Dermis microvascular lymphatic vessel endothelial cell (primary cell): Measurements from ENCODE around the gene PGP. TPM values are rescaled to one million over a fixed set of nuclear protein-coding genes. Genes with fewer than 3 reads are reported as not detected.
"Not testable (repeated sequence)": the region's sequence is repeated elsewhere in the genome, so short reads cannot be mapped to it uniquely, and the experiment has no call there.

ENCODE experiments used
- DNase-seq, 2 donors: peaks; one replicate each; pipeline versions ENCODE4 v3.0.0 to v3.0.0-alpha.2; 2010; ENCODE audit warnings: low read depth in 2 of 2
- total RNA-seq: library from RNA; depleted of rRNA; stranded (reverse); fragments of >200 nt; gene quantifications from 2 replicates; pipeline ENCODE4 v1.2.1, GENCODE V29; 2014

PGP gene
- total RNA-seq: 11.8 and 12.5 TPM in 2 replicates

DNA sequence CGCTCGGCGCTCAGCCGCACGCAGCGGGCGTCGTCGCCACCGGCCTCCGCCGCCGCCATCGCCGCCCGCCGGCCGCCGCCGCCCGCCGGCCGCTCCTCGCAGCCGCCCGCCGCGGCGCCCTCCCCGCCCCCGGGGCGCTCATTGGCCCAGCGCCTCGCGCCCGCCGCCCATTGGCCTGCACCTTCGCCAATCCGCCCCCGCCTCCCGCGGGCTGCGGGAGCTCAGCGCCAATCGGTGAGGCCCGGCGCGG, at the start of gene PGP:
Gene PGP (minus strand): TSS at position 122 of the 250 bp plus-strand sequence. CDS start 63 bp downstream, at position 59.
- no peak for DNase-seq

DNA sequence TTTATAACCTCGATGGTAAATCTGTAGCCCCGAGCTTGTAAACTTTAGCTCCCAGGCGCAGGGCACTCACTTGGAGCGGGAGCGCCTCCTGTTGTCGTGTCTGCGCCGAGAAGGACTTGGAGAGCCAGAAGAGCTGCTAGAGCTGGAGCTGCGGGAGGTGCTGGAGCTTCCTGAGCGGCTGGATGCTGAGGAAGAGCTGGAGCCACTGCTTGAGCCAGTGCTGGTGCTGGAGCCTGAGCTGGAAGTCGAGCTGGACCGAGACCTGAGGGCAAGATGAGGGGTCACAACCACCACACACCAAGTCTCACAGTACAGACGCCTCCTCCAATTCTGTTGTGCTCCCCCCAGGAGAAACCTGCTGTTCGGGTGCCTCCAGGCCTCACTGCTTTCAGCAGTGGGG, 48.4 kb upstream of the PGP start:
- DNase-seq: not testable (repeated sequence)

- no peak for DNase-seq
Measured at GRCh38 chr16:2260250-2260649, 45.6 kb upstream of the PGP start.

- not testable (repeated sequence) for DNase-seq
Measured at GRCh38 chr16:2258530-2258929, 43.9 kb upstream of the PGP start.

DNA sequence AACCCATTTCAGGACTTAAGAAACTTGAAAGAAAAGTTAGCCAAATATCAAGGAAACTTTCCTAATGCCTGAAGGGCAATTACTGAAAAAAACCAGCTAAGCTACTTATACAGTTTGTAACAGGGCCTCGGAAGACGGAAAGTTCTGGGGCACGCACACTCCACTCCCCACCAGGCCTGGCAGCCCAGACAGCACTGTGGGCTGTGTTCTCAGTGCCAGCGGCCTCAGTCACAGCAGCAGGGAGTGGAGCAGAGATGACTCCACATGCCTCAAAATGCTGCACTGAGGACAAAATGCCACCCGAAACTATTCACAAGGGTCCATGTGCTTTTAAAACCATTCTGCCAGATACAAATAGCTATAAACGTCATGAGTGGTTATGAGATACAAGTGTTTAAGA, 43.1 kb upstream of the PGP start:
- DNase-seq: no peak

GRCh38 chr16:2256531-2257140, 42.0 kb upstream of the PGP start:
- DNase-seq: no peak

- DNase-seq: no peak
Measured at GRCh38 chr16:2253293-2253692, 38.7 kb upstream of the PGP start.

GRCh38 chr16:2252806-2253148, 38.1 kb upstream of the PGP start:
- DNase-seq: no peak

DNA sequence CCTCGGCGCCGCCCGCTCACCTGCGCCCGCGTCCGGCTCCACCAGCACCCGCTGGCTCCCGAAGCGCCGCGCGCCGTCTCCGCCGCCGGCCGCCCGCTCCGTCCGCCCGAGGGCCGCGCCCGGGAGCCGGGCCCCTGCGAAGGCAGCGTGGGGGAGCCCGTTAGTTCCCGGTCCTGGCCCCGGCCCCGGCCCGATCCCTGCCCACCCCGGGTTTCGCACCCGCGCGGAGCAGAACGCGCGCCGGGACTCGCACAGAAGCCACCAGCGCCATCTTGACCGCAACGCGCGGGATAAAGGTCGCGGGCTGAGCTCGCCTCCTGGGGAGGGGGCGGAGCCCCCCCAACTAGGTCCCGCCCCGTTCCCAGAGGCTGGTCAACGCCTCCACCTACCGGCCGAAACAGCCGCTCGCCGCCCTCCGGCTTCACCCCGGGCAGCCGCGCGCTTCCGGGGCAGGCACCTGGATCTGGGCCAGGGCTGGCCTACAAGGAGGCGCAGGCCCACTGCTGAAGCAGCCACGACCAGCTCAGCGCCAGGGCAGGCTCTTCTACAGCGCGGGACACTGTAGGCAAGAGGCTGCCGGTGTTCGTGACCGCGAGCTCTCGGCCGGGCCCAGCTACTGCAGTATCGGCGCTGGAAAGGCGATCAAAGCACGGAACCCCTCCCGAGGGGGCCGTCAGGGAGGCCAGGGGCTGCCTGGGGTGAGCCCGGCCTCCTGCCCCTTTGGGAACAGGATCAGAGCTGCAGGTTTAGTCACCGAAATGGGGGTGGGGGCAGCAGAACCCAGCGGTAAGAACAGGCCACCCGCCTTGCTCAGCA, 36.9 kb upstream of the PGP start, which contains the start of gene ECI1:
Gene ECI1 (minus strand): TSS at position 292 of the 816 bp plus-strand sequence. CDS start 21 bp downstream, at position 271.
- DNase-seq: peak; percentile 75 to 93

DNA sequence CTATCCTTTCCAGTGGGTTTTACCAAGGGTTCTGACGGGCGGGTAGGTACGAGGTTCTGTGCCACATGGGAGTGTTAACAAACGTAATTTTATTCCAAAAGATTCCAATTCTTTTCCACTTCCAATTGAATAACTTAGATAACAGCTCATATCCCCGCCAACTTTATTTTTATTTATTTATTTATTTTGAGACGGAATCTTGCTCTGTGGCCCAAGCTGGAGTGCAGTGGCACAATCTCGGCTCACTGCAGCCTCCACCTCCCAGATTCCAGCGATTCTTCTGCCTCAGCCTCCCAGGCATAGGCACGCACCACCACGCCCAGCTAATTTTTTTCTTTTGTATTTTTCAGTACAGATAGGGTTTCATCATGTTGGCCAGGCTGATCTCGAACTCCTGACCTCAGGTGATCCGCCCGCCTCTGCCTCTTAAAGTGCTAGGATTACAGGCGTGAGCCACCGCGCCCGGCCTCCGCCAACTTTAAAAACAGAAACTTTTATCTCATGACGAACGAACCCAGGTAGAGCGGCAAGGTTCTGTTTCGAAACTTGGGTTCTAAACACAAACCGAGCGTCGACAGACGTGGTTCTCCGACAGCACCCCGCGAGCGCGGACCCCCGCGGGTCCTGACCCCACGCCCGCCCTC, 36.1 kb upstream of the PGP start:
- peak in 1 of 2 donors; percentile 37 for DNase-seq

DNA sequence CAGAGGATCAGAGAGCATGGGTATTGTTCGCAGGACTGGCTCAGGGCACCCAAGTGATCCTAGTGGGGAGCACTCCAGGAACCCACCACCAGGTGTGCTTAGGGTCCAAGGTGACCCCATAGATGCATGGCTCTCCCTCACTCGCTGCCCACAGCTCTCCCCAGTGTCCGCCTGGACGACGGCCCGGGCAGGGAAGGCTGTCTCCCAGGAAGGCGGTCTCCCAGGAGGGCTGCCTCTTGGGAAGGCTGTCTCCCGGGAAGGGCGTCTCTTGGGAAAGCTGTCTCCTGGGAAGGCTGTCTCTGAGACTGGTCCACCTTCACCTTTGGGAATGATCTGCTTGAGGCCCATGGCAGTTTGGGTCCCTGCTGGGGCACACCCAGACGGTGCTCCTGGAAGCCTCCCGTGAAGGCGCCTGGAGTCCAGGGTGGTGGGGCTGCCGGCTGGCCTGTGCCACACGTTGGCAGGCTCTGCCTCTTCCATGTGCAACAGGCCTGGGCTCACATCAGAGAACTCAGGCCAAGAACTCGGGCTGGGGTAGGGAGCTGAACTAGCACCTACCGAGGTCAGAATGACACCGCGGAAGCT, 31.8 kb upstream of the PGP start:
- no peak for DNase-seq

DNA sequence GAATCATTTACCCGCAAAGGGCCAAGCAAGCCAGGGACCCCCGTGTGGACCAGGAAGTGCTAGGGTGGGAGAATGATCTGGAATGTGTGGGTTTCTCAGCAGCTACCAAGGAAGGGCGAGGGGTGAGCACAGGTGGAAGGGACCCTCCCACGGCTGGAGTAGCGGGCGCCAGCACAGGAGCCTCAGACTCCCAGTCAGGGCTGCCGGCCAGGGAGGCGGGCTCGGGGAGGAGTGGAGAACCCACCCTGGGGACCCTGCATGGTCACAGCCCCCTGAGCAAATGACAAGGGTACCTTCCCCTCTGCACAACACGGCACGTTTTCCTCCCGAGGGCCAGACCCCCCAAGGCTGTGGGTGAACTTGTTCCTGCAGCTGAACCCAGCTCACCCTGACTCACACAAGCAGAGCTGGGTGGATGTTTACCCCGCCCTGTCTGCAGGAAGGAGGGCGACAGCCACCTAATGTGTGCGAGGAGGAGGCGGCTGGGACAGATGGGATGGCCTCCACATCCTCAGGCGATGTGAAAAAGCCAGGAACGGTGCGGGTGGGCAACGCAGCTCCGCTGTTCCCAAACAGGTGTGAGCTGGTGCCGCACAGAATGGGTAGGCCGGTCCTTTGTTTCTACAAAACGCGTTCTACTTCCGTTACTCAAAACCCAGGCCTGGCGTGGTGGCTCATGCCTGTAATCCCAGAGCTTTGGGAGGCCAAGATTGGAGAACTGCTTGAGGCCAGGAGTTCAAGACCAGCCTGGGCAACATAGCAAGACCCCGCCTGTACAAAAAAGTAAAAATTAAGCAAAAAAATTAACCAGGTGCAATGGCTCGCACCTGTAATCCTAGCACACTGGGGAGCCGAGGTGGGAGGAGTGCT, 30.5 kb upstream of the PGP start:
- no peak for DNase-seq

DNA sequence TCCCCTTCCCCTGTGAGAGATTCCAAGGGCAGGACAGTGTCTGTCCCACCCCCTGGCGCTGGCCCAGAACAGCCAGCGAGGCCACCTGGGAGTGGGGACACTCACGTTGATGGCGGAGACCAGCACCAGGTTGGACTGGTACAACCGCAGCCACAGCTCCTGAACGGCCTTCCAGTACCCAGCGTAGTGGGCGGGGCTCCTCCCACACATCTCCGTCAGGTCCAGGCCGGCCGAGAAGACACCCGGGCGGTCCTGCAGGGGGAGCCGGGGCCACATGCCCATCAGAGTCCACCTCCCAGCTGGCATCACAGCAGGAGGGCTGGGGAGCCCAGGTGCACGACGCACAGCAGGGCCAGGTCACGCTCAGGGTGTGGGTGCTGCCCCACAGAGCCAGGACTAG, 29.7 kb upstream of the PGP start:
- DNase-seq: no peak

GRCh38 chr16:2243781-2244180, 29.1 kb upstream of the PGP start:
- no peak for DNase-seq

DNA sequence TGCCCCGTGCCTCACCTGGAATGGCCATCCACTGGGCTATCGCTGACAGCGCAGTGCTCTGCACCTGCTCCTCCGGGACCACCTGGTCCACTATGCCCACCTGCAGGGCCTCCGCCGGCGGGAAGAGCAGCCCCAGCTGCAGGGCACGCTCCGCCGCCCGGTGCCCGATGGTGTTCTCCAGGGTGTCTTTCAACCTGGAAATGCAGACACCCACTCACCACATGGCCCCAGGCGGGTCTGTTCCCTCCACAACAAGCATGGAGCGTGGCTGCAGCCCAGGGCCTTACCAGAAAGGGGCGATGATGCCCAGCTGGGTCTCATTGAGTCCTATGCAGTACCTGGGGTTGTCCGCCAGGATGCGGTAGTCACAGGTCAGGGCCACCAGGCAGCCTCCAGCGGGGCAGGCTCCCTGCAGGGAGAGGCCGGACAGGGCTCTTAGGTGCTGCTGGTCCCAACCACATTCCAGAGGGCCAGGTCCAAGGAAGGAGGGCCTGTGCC, 28.4 kb upstream of the PGP start:
- DNase-seq: no peak

- DNase-seq: no peak
Measured at GRCh38 chr16:2242598-2242997, 28.0 kb upstream of the PGP start.

DNA sequence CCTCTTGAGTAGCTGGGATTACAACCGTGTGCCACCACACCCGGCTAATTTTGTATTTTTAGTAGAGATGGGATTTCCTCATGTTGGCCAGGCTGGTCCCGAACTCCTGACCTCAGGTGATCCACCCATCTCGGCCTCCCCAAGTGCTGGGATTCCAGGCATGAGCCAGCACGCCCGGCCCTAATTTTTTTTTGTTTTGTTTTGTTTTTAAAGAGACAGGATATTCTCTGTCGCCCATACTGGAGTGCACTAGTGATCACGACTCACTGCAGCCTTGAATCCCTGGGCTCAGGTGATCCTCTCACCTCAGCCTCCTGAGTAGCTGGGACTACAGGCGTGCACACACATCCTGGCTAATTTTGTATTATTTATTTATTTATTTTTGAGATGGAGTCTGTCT, 25.7 kb upstream of the PGP start:
- not testable (repeated sequence) for DNase-seq

DNA sequence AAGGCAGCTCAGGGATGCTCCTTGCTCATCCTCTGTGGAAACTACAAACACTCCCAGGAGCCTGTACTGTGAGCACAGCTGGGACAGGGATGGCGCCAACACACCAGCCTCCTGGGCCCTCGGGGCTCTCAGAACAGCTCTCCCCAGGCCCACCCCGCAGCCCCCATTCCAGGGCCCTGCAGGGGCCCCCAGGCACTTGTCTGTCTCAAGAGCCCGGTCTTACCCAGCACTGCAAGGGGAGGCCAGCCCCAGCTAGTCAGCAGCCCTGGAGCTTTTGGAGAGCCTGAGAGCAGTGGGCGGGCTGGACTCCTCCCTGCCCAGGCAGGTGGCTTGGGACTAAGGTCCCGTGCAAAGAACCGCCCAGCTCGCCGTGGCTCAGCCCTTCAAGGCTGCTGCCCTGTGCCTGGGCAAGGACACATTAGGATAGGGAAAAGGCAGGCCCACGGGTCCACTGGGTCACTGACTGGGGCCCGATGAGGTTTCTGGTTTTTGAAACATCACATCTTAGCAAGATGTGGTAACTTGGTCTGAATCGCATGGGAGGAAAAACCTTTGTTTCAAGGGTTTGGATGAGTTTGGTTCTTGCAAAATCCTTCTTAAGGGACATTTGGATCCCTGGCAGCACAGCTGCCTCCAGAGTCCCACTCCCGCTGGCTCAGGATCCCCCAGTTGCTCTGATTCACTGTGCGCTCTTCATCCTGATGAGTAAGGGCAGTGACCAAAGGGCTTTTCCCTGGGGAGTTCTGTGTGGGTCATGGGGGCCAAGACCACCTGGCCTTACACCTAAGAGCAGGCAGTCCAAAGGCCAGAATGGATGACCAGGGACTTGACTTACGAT, 24.4 kb upstream of the PGP start:
- no peak for DNase-seq

DNA sequence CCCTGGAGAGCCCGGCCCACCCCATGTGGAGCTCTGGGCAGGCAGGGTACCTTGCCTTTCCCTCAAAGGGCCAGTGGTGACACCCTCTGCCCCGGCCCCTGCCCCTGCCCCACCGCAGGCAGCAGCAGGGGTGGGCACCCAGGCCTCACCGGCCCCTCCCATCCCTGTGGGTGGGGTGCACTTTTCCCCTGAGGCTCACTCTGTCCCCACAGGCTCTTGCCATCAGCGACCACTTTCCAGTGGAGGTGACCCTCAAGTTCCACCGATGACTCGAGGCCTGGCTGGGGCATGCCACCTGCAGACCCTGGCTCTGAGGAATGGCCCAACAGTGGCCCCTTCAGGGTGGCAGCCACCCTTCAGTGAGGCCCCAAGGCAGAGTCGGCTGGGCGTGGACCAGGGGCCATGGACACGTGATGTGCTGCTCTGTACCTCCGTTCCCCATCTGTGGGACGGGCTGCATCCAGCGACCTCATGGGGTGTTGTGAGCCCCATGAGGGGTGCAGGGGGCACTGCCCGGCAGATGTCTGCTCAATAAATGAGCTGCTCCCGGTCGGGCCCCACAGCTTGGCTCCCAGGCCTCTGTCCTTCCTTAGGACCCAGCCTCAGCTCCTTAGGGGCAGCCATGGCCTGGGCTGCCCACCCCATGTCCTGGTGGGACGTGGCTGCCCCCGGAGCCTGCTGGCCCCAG, 23.7 kb upstream of the PGP start:
- DNase-seq: no peak
